Measurements from ENCODE around the gene ELK1.
"Not testable (repeated sequence)": the region's sequence is repeated elsewhere in the genome, so short reads cannot be mapped to it uniquely, and the experiment has no call there.

Gene ELK1

GRCh38 chrX:47650164-47651042 lies at the start of gene ELK1:
TSS of gene ELK1 (minus strand) at chrX:47650563. CDS start at chrX:47641441, 9,122 bp downstream.
- peak; percentile 84 for DNase-seq

- DNase-seq = no peak
These were observed 46.8 kb upstream of the ELK1 start for GRCh38 chrX:47697181-47697580.

- DNase-seq = no peak
These were observed 39.8 kb upstream of the ELK1 start for GRCh38 chrX:47690175-47690574.

- no peak for DNase-seq
These were observed 36.9 kb upstream of the ELK1 start for GRCh38 chrX:47687263-47687662.

GRCh38 chrX:47683829-47684205 lies 33.5 kb upstream of the ELK1 start:
- DNase-seq = no peak

GRCh38 chrX:47683184-47683828 lies 32.9 kb upstream of the ELK1 start:
- no peak for DNase-seq

GRCh38 chrX:47675959-47676859 lies 25.8 kb upstream of the ELK1 start:
- DNase-seq = not testable (repeated sequence)

- no peak for DNase-seq
These were observed 24.4 kb upstream of the ELK1 start for GRCh38 chrX:47674776-47675175.

GRCh38 chrX:47665797-47666196 lies 15.4 kb upstream of the ELK1 start:
- not testable (repeated sequence) for DNase-seq

- DNase-seq = no peak
These were observed 14.4 kb upstream of the ELK1 start for GRCh38 chrX:47664737-47665136.

- no peak for DNase-seq
These were observed 11.8 kb upstream of the ELK1 start for GRCh38 chrX:47662144-47662657.

GRCh38 chrX:47661539-47661938 lies 11.2 kb upstream of the ELK1 start:
- DNase-seq = no peak

- DNase-seq = no peak
These were observed 9.0 kb upstream of the ELK1 start for GRCh38 chrX:47659421-47659726.

- DNase-seq = peak; percentile 82
These were observed 8.5 kb upstream of the ELK1 start, which contains the start of gene UXT for GRCh38 chrX:47658684-47659420. TSS of gene UXT (minus strand) at chrX:47659180. CDS start at chrX:47658927, 253 bp downstream.

GRCh38 chrX:47658301-47658683 lies 7.9 kb upstream of the ELK1 start:
- no peak for DNase-seq

- DNase-seq = no peak
These were observed 911 bp upstream of the ELK1 start for GRCh38 chrX:47651043-47651905.

GRCh38 chrX:47649781-47650163 lies 591 bp downstream of the ELK1 start:
- no peak for DNase-seq

GRCh38 chrX:47649271-47649670 lies 1.1 kb downstream of the ELK1 start:
- no peak for DNase-seq

- DNase-seq = no peak
These were observed 2.0 kb downstream of the ELK1 start for GRCh38 chrX:47648376-47648775.

- DNase-seq = no peak
These were observed 3.7 kb downstream of the ELK1 start for GRCh38 chrX:47646636-47647035.

GRCh38 chrX:47645530-47645929 lies 4.8 kb downstream of the ELK1 start:
- DNase-seq = no peak
